D721Med (cell line): ENCODE measurements around the gene IDH3G.

Experiments
- DNase-seq: peaks from one replicate; pipeline ENCODE4 v3.0.0; 2011; ENCODE audit warnings: low spot score; ENCODE audit not compliant: insufficient read length
- FAIRE-seq: peaks from 2 replicates; lab custom pipeline; 2011; peaks lifted over from hg19 to GRCh38; lab: Jason Lieb, UNC
- CTCF ChIP-seq: IDR thresholded peaks from 2 replicates; pipeline ENCODE4 v1.5.1; 2012; ENCODE audit warnings: mild to moderate bottlenecking, control low read depth; ENCODE audit not compliant: insufficient read depth; ENCODE audit errors: missing control alignments

Gene IDH3G

GRCh38 chrX:153794018-153794896 is at the start of gene IDH3G, which contains the start of gene SSR4:
TSS of gene IDH3G (minus strand) at chrX:153794375. CDS start at chrX:153794326, 49 bp downstream.
TSS of gene SSR4 (plus strand) at chrX:153794668. CDS start at chrX:153794688, 20 bp downstream.
- TF ChIP-seq CTCF: peak; percentile 4
- FAIRE-seq: peak; percentile 38

GRCh38 chrX:153836921-153837320 is 42.7 kb upstream of the IDH3G start:
- TF ChIP-seq CTCF: no peak

More at GRCh38 chrX:153794018-153794896, at the start of gene IDH3G, which contains the start of gene SSR4:
- peak; percentile 96 for DNase-seq

GRCh38 chrX:153832728-153833127 is 38.6 kb upstream of the IDH3G start:
- TF ChIP-seq CTCF: no peak
- DNase-seq (no peak), FAIRE-seq (no peak)

More at GRCh38 chrX:153836921-153837320, 42.7 kb upstream of the IDH3G start:
- DNase-seq: no peak
- FAIRE-seq: no peak

DNA sequence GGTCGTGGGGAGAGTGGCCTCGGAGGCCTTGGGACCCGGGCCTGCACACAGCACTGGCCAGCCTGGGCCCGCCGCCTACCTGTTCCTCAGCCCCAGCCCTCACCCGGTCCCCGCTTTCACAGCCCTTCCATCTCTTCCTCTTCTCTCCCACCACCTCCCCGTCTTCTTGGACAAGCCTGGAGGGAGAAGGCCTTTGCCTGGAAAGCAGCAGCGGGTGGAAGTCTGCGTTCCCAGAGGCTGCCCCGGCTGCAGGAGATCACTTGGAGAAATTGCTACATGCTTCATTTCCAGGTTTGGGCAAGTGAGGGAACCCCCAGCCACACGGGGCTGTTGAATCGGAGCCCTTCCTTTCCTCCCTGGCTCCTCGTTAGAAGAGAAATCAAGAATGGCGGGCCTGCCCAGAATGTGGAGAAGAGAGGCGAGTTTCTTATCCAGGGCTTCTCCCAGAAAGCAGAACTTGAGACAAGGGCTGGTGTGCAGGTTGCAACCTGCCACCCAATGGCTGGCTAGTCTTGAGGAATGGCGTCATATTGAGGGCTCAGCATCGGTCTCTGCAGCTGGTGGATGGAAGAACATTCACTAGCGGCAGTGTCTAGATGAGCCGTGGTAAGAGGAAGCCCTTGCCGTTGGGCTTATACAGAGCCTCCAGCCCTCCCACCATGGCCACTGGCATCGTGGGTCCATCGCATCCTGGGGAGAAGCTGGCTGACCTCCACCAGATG is 37.4 kb upstream of the IDH3G start:
- no peak for DNase-seq
- FAIRE-seq: no peak
- TF ChIP-seq CTCF: no peak

GRCh38 chrX:153830640-153831428 is 36.7 kb upstream of the IDH3G start:
- no peak for DNase-seq

More at GRCh38 chrX:153830640-153831428, 36.7 kb upstream of the IDH3G start:
- FAIRE-seq: no peak
- no peak for TF ChIP-seq CTCF
